ENCODE data around the gene DPY19L2.
"Not testable (repeated sequence)": the region's sequence is repeated elsewhere in the genome, so short reads cannot be mapped to it uniquely, and the experiment has no call there.

The DPY19L2 gene

GRCh38 chr12:63663005-63663404, 5.3 kb downstream of the DPY19L2 start:
- not testable (repeated sequence) for DNase-seq (ENCODE audit: low read depth in 2 of 2)

- not testable (repeated sequence) for DNase-seq (ENCODE audit: low read depth in 2 of 2)
Observed at GRCh38 chr12:63658501-63658900, 9.8 kb downstream of the DPY19L2 start.

GRCh38 chr12:63656407-63656806, 11.9 kb downstream of the DPY19L2 start:
- DNase-seq (ENCODE audit: low read depth in 2 of 2), result not testable (repeated sequence)

GRCh38 chr12:63655543-63656257, 12.6 kb downstream of the DPY19L2 start:
- DNase-seq (ENCODE audit: low read depth in 2 of 2), result not testable (repeated sequence)

GRCh38 chr12:63654481-63654880, 13.8 kb downstream of the DPY19L2 start:
- DNase-seq (ENCODE audit: low read depth in 2 of 2), result not testable (repeated sequence)

GRCh38 chr12:63649517-63649916, 18.8 kb downstream of the DPY19L2 start:
- DNase-seq (ENCODE audit: low read depth in 2 of 2), result peak; percentile 61 to 70

DNA sequence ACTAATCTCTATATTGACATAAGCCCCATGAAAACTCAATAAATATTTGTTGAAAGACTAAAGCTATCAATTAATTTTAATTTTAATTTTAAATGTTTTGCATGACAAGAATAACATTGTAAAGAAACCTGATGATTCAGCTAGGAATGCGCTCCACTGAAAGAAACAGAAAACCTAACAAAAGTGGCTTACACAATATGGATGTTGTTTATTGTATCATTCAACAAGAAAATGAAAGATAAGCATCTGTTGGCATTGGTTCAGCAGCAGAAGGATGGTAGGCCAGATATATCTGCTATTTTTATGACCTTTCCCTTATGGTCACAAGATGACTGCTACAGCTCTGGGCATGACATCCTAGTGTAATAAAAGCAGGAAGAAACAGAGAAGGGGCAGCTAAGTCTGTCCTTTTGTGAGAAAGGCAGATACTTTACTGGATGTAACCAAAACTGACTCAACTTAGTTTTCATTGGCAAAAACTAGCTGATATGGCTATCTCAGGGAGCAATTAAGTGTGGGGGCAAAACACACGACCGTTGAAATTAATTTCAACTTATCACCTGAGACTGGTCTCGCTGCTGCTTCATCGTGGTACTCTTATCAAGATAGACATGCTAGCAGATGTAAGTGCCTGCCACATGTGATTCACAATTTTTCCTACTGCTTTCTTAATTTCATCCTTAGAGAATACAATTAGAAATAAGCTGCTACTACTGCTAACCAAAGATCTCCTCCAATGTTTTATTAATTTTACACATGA, 24.7 kb downstream of the DPY19L2 start:
- DNase-seq (ENCODE audit: low read depth in 2 of 2), result peak; percentile 7 to 10

DNA sequence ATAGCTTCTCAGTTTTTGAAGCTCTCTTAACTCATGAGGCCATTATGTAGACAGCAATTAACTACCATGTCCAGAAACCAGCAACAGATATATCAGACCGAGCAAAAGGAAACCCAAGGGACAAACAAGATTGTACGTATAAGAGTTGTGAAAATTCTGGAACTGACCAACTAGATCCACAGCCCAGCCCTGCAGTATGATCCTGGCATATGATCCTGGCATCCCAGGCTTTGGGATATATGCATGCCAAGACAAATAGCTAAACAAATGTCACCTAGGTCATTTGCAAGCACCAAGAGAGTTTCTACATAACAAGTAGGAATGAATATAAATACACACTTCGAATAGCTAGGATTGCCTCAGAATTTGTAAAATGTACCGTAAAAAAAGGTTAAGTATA, 44.0 kb downstream of the DPY19L2 start:
- DNase-seq (ENCODE audit: low read depth in 2 of 2), result not testable (repeated sequence)

GRCh38 chr12:63615544-63615943, 52.7 kb downstream of the DPY19L2 start:
- not testable (repeated sequence) for DNase-seq (ENCODE audit: low read depth in 2 of 2)

DNA sequence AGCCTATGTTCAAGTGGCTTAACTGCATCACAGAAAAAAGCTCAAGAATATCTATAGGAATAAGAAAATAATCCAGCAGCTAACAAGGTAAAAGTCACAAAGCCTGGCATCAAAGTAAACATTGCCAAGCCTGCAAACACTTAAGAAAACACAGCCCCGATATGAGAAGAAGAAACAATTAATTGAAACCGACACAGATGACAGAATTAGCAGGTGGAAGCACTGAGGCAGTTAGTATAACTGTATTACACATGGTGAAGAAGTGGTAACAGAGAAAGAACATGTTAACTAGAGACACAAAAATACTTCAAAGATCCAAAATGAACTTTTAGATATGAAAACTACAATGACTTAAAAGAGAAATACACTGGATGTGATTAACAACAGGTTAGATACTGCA, 57.0 kb downstream of the DPY19L2 start:
- not testable (repeated sequence) for DNase-seq (ENCODE audit: low read depth in 2 of 2)

- not testable (repeated sequence) for DNase-seq (ENCODE audit: low read depth in 2 of 2)
Observed at GRCh38 chr12:63609281-63609680, 59.0 kb downstream of the DPY19L2 start.

DNA sequence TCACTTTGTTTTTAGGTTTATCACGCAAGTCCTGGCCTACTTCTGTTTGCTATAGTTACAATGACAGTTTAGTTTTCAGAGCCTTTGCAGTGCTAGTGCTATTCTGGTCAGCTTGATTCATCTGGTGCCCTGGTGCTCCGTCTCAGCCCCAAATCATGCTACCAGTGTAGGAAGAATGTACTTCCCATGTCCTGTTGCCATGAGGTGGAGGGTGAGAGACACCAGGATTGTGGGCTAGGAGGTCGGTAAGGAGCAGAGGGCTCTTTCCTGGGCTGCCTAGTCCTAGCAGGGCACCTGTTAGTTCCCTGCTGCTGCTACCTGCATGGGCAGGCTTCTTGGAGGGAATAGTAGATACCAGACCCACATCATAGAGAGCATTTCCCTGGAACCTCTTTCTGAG, 63.3 kb downstream of the DPY19L2 start:
- not testable (repeated sequence) for DNase-seq (ENCODE audit: low read depth in 2 of 2)

GRCh38 chr12:63594828-63595227, 73.5 kb downstream of the DPY19L2 start:
- DNase-seq (ENCODE audit: low read depth in 2 of 2), result not testable (repeated sequence)

GRCh38 chr12:63584426-63584825, 83.9 kb downstream of the DPY19L2 start:
- not testable (repeated sequence) for DNase-seq (ENCODE audit: low read depth in 2 of 2)

DNA sequence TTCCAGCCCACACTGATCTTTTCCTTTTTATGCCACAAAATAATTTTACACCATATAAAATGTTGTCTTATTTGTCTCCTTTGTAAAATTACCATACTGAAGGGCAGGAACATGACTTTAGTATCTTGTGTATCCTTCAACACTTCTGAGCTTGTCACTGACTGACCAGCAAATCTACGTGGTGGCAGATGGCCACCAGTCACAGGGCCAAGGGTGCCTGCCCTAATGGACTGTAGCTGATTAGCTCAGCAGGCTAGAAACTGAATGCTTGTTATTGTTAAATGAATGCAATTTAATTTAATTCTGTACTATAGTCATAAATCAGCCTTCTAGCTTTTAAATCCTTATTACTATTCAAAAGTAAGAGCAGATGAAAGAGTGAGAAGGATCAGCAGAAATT, 85.0 kb downstream of the DPY19L2 start:
- not testable (repeated sequence) for DNase-seq (ENCODE audit: low read depth in 2 of 2)

DNA sequence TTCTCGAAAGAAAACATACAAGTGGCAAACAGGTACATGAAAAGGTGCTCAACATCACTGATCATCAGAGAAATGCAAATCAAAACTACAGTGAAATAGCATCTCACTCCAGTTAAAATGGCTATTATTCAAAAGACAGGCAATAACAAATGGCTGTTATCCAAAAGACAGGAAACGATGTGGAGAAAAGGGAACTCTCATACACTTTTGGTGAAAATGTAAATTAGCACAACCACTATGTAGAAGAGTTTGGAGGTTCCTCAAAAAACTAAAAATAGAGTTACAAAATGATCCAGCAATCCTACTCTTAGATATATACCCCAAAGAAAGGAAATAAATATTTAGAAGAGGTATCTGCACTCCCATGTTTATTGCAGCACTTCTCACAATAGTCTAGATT, 90.7 kb downstream of the DPY19L2 start:
- not testable (repeated sequence) for DNase-seq (ENCODE audit: low read depth in 2 of 2)

DNA sequence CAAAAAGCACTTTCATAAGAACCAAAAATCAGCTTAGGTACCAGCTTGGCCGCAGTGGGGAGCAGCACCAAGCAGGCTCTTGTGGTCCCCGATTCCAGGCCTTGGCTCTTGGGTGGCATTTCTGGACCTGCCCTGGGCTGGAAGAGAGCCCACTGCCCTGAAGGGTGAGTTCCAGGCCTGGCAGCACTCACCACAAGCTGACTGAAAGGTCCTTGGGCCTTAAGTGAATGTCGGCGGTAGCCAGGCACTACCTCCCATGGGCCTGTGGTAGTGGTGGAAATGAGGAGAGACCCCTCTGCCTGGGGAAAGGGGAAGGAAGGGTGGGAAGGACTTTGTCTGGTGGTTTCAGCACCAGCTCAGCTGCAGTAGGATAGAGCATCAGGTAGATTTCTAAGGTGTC, 96.3 kb downstream of the DPY19L2 start:
- not testable (repeated sequence) for DNase-seq (ENCODE audit: low read depth in 2 of 2)

GRCh38 chr12:63558445-63558844, 109.8 kb downstream of the DPY19L2 start:
- DNase-seq (ENCODE audit: low read depth in 2 of 2), result not testable (repeated sequence)

GRCh38 chr12:63551397-63551796, 116.9 kb downstream of the DPY19L2 start:
- DNase-seq (ENCODE audit: low read depth in 2 of 2), result not testable (repeated sequence)

DNA sequence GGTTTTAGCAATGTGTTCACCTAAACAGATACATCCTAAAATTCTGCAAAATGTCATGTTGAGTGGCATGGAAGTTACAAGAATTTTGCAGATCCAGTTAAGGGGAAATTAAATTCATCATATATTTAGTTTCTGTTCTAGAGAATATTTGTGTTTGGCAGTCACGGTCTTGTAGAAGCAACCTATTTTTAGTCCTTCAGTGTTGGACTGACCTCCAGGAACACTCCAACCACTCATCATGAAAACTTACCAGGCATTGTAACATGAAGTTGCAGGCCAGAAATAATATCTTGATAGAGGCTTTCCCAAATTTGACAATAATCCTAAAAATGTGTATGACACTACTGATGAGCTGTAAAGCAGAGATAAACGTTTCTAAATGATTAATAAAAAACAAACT, 119.3 kb downstream of the DPY19L2 start:
- not testable (repeated sequence) for DNase-seq (ENCODE audit: low read depth in 2 of 2)

DNA sequence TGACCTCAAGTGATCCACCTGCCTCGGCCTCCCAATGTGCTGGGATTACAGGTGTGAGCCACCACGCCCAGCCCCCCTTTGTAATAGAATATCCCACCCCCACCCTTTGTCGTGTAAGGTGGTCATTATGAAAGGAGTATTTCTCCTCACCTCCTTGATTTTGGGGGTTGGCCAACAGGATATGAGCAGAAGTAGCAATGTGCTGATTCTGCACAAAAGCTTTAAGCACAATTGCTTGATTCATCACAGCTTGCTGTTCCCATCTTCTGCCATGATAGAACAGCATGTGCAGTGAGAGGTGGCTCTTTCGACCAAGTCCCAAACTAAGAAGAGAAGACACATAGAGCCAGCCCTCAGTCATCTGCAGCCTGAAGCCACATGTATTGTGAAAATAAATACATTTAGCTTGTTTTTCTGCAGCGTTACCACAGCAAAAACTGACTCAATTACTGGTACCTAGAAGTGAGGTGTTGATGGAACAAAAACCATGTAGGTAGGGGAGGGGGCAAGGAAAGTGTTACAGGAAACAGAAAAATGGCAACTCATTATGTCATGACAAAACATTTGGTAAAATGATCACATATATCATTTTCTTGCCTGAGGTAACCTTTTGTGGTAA, 122.9 kb downstream of the DPY19L2 start:
- DNase-seq (ENCODE audit: low read depth in 2 of 2), result not testable (repeated sequence)

DNA sequence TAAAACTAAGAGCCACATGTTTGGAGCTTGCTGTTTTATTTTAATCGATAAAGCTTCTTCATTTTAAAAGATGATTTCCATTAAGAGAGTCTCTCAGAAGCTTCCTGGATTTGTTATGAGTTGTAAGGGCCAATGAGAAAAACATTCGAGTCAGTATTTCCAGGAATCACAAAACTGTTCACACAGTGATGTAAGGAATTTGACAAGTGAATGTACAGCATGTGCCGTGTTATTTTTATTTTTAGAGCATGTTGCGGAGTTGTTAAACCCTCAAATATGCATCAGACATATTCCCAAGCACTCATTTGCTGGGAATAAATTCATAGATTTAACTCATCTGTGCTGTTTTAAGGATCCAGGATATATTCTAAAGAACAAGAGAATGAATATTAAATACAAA, 129.6 kb downstream of the DPY19L2 start:
- DNase-seq (ENCODE audit: low read depth in 2 of 2), result not testable (repeated sequence)
